ENCODE data around the gene CDKN1B. TPM values are rescaled to one million over a fixed set of nuclear protein-coding genes. Genes with fewer than 3 reads are reported as not detected.

CDKN1B gene
- total and polyA plus RNA-seq, 2 donors (not counting 3 experiments of a cell fraction or from before 2014, with no cell fraction given): 12.7 to 40.8 TPM

- ChIA-PET CTCF (interaction anchor here (1.9 to 4.5 kb wide), 4 partner anchors 11 to 359 kb away, joined by 8 to 159 read pairs (median 44); no protein-coding TSS in a partner anchor), POLR2A (no interaction called here)
- H4K20me1 ChIP-seq (replicated peaks; ENCODE audit: control insufficient read depth, extremely low read depth, insufficient read depth, low read length): no peaks in the 10 kb centered on the region
- DNase-seq (ENCODE audit: low read depth, low spot score) (peak; percentile 14), FAIRE-seq (no peak)
- intact Hi-C loops (cut with micrococcal nuclease): no loop called here
- no peaks in the 10 kb centered on the region for H3K9me1 ChIP-seq (replicated peaks; ENCODE audit: control insufficient read depth, extremely low read depth, insufficient read depth, low read length)
- H3K4me3 ChIP-seq (replicated peaks in 1 of 3; ENCODE audit: insufficient read depth in 1 of 3, low read depth in 1 of 3, low read length in 3 of 3): no peak overlapping the region
- H3K36me3 ChIP-seq (ENCODE audit: control insufficient read depth in 2 of 2, extremely low read depth in 1 of 2, insufficient read depth in 2 of 2, low read length in 2 of 2): peaks cover 0 to 3% of the 10 kb centered on the region in 2 experiments
- dilution Hi-C loops (cut with MboI; ENCODE audit: extremely low pct_ligation_motif_present, low sequenced_read_pairs): no loop called here
- no TSS peak for BruUV-seq (replicated peaks)
- no peaks in the 10 kb centered on the region for H3K27me3 ChIP-seq (ENCODE audit: control insufficient read depth in 2 of 2, insufficient read depth in 2 of 2, low read length in 2 of 2)
- H3K4me1 ChIP-seq (ENCODE audit: control insufficient read depth, extremely low read depth, insufficient read depth, low read length): peaks cover 10% of the 10 kb centered on the region
- no peak overlapping the region for H2AFZ ChIP-seq (ENCODE audit: low read depth, low read length)
- H3K9me3 ChIP-seq (replicated peaks; ENCODE audit: control insufficient read depth, insufficient read depth, low read length): no peaks in the 10 kb centered on the region
- TF ChIP-seq JUN (IDR thresholded peaks at IDR 0.05; ENCODE audit: borderline replicate concordance, insufficient read depth, insufficient read length, low read depth) (no peak), POLR2AphosphoS5 (IDR thresholded peaks at IDR 0.05; ENCODE audit: insufficient read depth, low read depth, low read length) (no peak), MYC (IDR thresholded peaks at IDR 0.05; ENCODE audit: low read depth, low read length) (no peak), GATA2 (IDR thresholded peaks at IDR 0.05; ENCODE audit: insufficient read depth, insufficient read length, low read depth, low read length) (no peak), MAX (IDR thresholded peaks at IDR 0.05; ENCODE audit: insufficient read depth, insufficient read length) (no peak), POLR2A (IDR thresholded peaks at IDR 0.05; ENCODE audit: low read depth, low read length) (no peak), EZH2 (IDR thresholded peaks at IDR 0.05; ENCODE audit: borderline replicate concordance, low read depth, low read length, severe bottlenecking) (no peak), CTCF (IDR thresholded peaks at IDR 0.05; ENCODE audit: extremely low read depth in 1 of 2, insufficient read depth in 1 of 2, low read depth in 1 of 2, low read length in 2 of 2) (no peak), FOS (IDR thresholded peaks at IDR 0.05; ENCODE audit: borderline replicate concordance, insufficient read depth, low read length) (no peak)
- no peak overlapping the region for H3K4me2 ChIP-seq (ENCODE audit: insufficient read depth, low read length)
- H3K9ac ChIP-seq (replicated peaks; ENCODE audit: extremely low read depth, insufficient read depth, low read length): no peak overlapping the region
- no peak overlapping the region for H3K27ac ChIP-seq (ENCODE audit: insufficient read depth, low read depth, low read length)
- H3K79me2 ChIP-seq (ENCODE audit: control insufficient read depth, insufficient read depth, low read length): peaks cover 12% of the 10 kb centered on the region
Measured at GRCh38 chr12:12735301-12735700, 18.1 kb downstream of the CDKN1B start.

Measured in endothelial cell of umbilical vein (primary cell).